Embryonic facial prominence (tissue), 1 donor: ENCODE data around the gene PBLD.
"Not testable (repeated sequence)": the region's sequence is repeated elsewhere in the genome, so short reads cannot be mapped to it uniquely, and the experiment has no call there.

ENCODE experiments used
- DNase-seq: peaks from one replicate; pipeline ENCODE4 v3.0.0-alpha.2; 2016; ENCODE audit errors: extremely low spot score

Gene PBLD

GRCh38 chr10:68330852-68331454 lies 1.8 kb downstream of the PBLD start:
- DNase-seq: no peak

- DNase-seq: no peak
Observed at GRCh38 chr10:68329506-68329861, 3.2 kb downstream of the PBLD start.

GRCh38 chr10:68327889-68328786 lies 4.6 kb downstream of the PBLD start:
- peak; percentile 75 for DNase-seq

- not testable (repeated sequence) for DNase-seq
Observed at GRCh38 chr10:68324396-68324795, 8.3 kb downstream of the PBLD start.

- no peak for DNase-seq
Observed at GRCh38 chr10:68318331-68319059, 14.2 kb downstream of the PBLD start.

GRCh38 chr10:68315582-68315981 lies 17.1 kb downstream of the PBLD start:
- DNase-seq: no peak

- DNase-seq: not testable (repeated sequence)
Observed at GRCh38 chr10:68314930-68315329, 17.8 kb downstream of the PBLD start.

GRCh38 chr10:68310531-68310930 lies 22.2 kb downstream of the PBLD start:
- no peak for DNase-seq

- DNase-seq: no peak
Observed at GRCh38 chr10:68305854-68306253, 26.9 kb downstream of the PBLD start.

- no peak for DNase-seq
Observed at GRCh38 chr10:68303849-68304412, 28.8 kb downstream of the PBLD start.

- DNase-seq: no peak
Observed at GRCh38 chr10:68302871-68303270, 29.9 kb downstream of the PBLD start.

- DNase-seq: no peak
Observed at GRCh38 chr10:68302503-68302823, 30.3 kb downstream of the PBLD start.

- DNase-seq: peak; percentile 29
Observed at GRCh38 chr10:68301790-68302502, 30.8 kb downstream of the PBLD start.

GRCh38 chr10:68301301-68301700 lies 31.4 kb downstream of the PBLD start:
- no peak for DNase-seq

GRCh38 chr10:68296843-68297663 lies 35.7 kb downstream of the PBLD start:
- DNase-seq: no peak

- DNase-seq: no peak
Observed at GRCh38 chr10:68290736-68291135, 42.0 kb downstream of the PBLD start.

- no peak for DNase-seq
Observed at GRCh38 chr10:68288717-68289116, 44.0 kb downstream of the PBLD start.

- DNase-seq: no peak
Observed at GRCh38 chr10:68284062-68285001, 48.4 kb downstream of the PBLD start.

- DNase-seq: no peak
Observed at GRCh38 chr10:68280758-68281157, 52.0 kb downstream of the PBLD start.
